Fibroblast of lung (primary cell): ENCODE measurements around the gene CD164. TPM values are rescaled to one million over a fixed set of nuclear protein-coding genes. Genes with fewer than 3 reads are reported as not detected.

Experiments used
- DNase-seq, 2 donors: peaks; one replicate each; pipeline versions ENCODE4 v3.0.0 to v3.0.0-alpha.2; 2010; ENCODE audit warnings: low read depth in 2 of 2
- H2AFZ ChIP-seq: 2 replicates; pipeline ENCODE4 v1.5.1; 2012; ENCODE audit warnings: low read length, control low read depth, inconsistent platforms
- H3K27ac ChIP-seq: 2 replicates; pipeline ENCODE4 v1.5.1; 2011; ENCODE audit warnings: low read length, control low read depth; ENCODE audit not compliant: insufficient read depth
- H3K27me3 ChIP-seq: 2 replicates; pipeline ENCODE4 v1.5.1; 2011; ENCODE audit warnings: mild to moderate bottlenecking, low read length; ENCODE audit not compliant: control insufficient read depth, insufficient read depth
- H3K36me3 ChIP-seq: 2 replicates; pipeline ENCODE4 v1.5.1; 2011; ENCODE audit warnings: low read length; ENCODE audit not compliant: control insufficient read depth, insufficient read depth
- H3K4me1 ChIP-seq: 2 replicates; pipeline ENCODE4 v1.5.1; 2011; ENCODE audit warnings: low read length; ENCODE audit not compliant: control insufficient read depth, insufficient read depth; ENCODE audit errors: extremely low read depth
- H3K4me2 ChIP-seq: 2 replicates; pipeline ENCODE4 v1.5.1; 2011; ENCODE audit warnings: low read length, control low read depth; ENCODE audit not compliant: insufficient read depth; ENCODE audit errors: extremely low read depth
- H3K4me3 ChIP-seq, 4 experiments: fragments of 200-600 bp in 1 of 4; sonication (generic) in 1 of 4; replicated peaks in 1 of 4; 2 replicates each; pipeline ENCODE4 v1.5.1; 2011 to 2016; ENCODE audit warnings: low read length in 4 of 4, low read depth in 3 of 4, mild to moderate bottlenecking in 3 of 4, control low read depth in 2 of 4, inconsistent platforms in 1 of 4, mixed read lengths in 1 of 4; ENCODE audit not compliant: insufficient read depth in 1 of 4; ENCODE audit errors: control extremely low read depth in 1 of 4
- H3K79me2 ChIP-seq: 2 replicates; pipeline ENCODE4 v1.5.1; 2012; ENCODE audit warnings: mild to moderate bottlenecking, low read length, inconsistent platforms; ENCODE audit not compliant: control insufficient read depth, insufficient read depth
- H3K9ac ChIP-seq: 2 replicates; pipeline ENCODE4 v1.5.1; 2011; ENCODE audit warnings: mild to moderate bottlenecking, low read length, control low read depth; ENCODE audit not compliant: insufficient read depth
- H3K9me3 ChIP-seq: 2 replicates; pipeline ENCODE4 v1.5.1; 2012; ENCODE audit warnings: low read depth, low read length; ENCODE audit not compliant: control insufficient read depth, insufficient read depth
- H4K20me1 ChIP-seq: 2 replicates; pipeline ENCODE4 v1.5.1; 2011; ENCODE audit warnings: low read length; ENCODE audit not compliant: control insufficient read depth, insufficient read depth; ENCODE audit errors: extremely low read depth
- CTCF ChIP-seq, 2 donors: IDR thresholded peaks in 1 of 2; conservative IDR thresholded peaks in 1 of 2; 1 replicate in 1 of 2; 2 replicates in 1 of 2; pipeline ENCODE4 v1.5.1; 2011 to 2012; ENCODE audit warnings: low read length in 2 of 2, control low read depth in 1 of 2, inconsistent platforms in 1 of 2, low read depth in 1 of 2, mild to moderate bottlenecking in 1 of 2
- EZH2 ChIP-seq: IDR thresholded peaks from 2 replicates; pipeline ENCODE4 v1.5.1; 2012; ENCODE audit warnings: low read length, control low read depth, mild to moderate bottlenecking; ENCODE audit errors: missing control alignments
- polyA plus RNA-seq, 2 donors: library from polyadenylated mRNA; depleted of rRNA in 1 of 2; stranded (reverse) in 1 of 2; unstranded in 1 of 2; fragments of >200 nt; gene quantifications; 2 replicates each; pipeline ENCODE4 v1.2.1, GENCODE V29; 2011 to 2012; ENCODE audit warnings: missing spikeins in 1 of 2
- total RNA-seq: library from RNA; depleted of rRNA; stranded (reverse); fragments of >200 nt; gene quantifications from 2 replicates; pipeline ENCODE4 v1.2.1, GENCODE V29; 2014

CD164 gene
- total and polyA plus RNA-seq, 2 donors (not counting 1 experiment from before 2014, with no cell fraction given): 232 to 280 TPM

- no peak overlapping the region for H3K4me3 ChIP-seq
- no peak for DNase-seq
- no peak overlapping the region for H3K9ac ChIP-seq
- no peak overlapping the region for H3K27ac ChIP-seq
- H4K20me1 ChIP-seq: no peaks in the 10 kb centered on the region
- no peaks in the 10 kb centered on the region for H3K27me3 ChIP-seq
- H3K4me2 ChIP-seq: no peak overlapping the region
- H3K36me3 ChIP-seq: peaks cover 1% of the 10 kb centered on the region
- no peak for TF ChIP-seq EZH2
- TF ChIP-seq CTCF (conservative IDR thresholded peaks at IDR 0.05 in 1 of 2, IDR thresholded peaks at IDR 0.05 in 1 of 2; ENCODE audit: low read depth in 1 of 2, low read length in 2 of 2): no peak
- H3K79me2 ChIP-seq: no peaks in the 10 kb centered on the region
- peaks cover 5% of the 10 kb centered on the region for H3K4me1 ChIP-seq
- H2AFZ ChIP-seq: no peak overlapping the region
- no peaks in the 10 kb centered on the region for H3K9me3 ChIP-seq
Measured at GRCh38 chr6:109356237-109356636, 26.0 kb downstream of the CD164 start.

GRCh38 chr6:109351231-109352130 lies 30.8 kb downstream of the CD164 start:
- no peaks in the 10 kb centered on the region for H3K79me2 ChIP-seq
- peaks cover 5% of the 10 kb centered on the region for H3K4me1 ChIP-seq
- no peaks in the 10 kb centered on the region for H3K27me3 ChIP-seq
- H3K9ac ChIP-seq: no peak overlapping the region
- TF ChIP-seq EZH2: no peak
- TF ChIP-seq CTCF (conservative IDR thresholded peaks at IDR 0.05 in 1 of 2, IDR thresholded peaks at IDR 0.05 in 1 of 2; ENCODE audit: low read depth in 1 of 2, low read length in 2 of 2): no peak
- no peaks in the 10 kb centered on the region for H3K9me3 ChIP-seq
- H3K4me3 ChIP-seq: no peak overlapping the region
- no peaks in the 10 kb centered on the region for H3K36me3 ChIP-seq
- no peak overlapping the region for H3K4me2 ChIP-seq
- H3K27ac ChIP-seq: no peak overlapping the region
- no peak overlapping the region for H2AFZ ChIP-seq
- H4K20me1 ChIP-seq: no peaks in the 10 kb centered on the region
- peak; percentile 25 to 40 for DNase-seq

- TF ChIP-seq CTCF (conservative IDR thresholded peaks at IDR 0.05 in 1 of 2, IDR thresholded peaks at IDR 0.05 in 1 of 2; ENCODE audit: low read depth in 1 of 2, low read length in 2 of 2): no peak
- no peak for TF ChIP-seq EZH2
- H3K27ac ChIP-seq: no peak overlapping the region
Measured at GRCh38 chr6:109349419-109349987, 32.8 kb downstream of the CD164 start.

More at GRCh38 chr6:109349419-109349987, 32.8 kb downstream of the CD164 start:
- Histone ChIP-seq H3K4me2 (no peak overlapping the region), H3K4me3 (no peak overlapping the region), H3K27me3 (no peaks in the 10 kb centered on the region), H3K9ac (no peak overlapping the region), H3K9me3 (no peaks in the 10 kb centered on the region), H4K20me1 (no peaks in the 10 kb centered on the region), H3K4me1 (peaks cover 5% of the 10 kb centered on the region), H2AFZ (no peak overlapping the region), H3K36me3 (no peaks in the 10 kb centered on the region), H3K79me2 (no peaks in the 10 kb centered on the region)
- DNase-seq: peak; percentile 67 to 83
